Activated T-cell treated with anti-CD3 and anti-CD28 coated beads for 1 hour (primary cell): ENCODE measurements around the gene PAQR4.

ENCODE experiments used
- DNase-seq: peaks from one replicate; pipeline ENCODE4 v3.0.0-alpha.2; 2020; ENCODE audit warnings: low read depth

PAQR4 gene

DNA sequence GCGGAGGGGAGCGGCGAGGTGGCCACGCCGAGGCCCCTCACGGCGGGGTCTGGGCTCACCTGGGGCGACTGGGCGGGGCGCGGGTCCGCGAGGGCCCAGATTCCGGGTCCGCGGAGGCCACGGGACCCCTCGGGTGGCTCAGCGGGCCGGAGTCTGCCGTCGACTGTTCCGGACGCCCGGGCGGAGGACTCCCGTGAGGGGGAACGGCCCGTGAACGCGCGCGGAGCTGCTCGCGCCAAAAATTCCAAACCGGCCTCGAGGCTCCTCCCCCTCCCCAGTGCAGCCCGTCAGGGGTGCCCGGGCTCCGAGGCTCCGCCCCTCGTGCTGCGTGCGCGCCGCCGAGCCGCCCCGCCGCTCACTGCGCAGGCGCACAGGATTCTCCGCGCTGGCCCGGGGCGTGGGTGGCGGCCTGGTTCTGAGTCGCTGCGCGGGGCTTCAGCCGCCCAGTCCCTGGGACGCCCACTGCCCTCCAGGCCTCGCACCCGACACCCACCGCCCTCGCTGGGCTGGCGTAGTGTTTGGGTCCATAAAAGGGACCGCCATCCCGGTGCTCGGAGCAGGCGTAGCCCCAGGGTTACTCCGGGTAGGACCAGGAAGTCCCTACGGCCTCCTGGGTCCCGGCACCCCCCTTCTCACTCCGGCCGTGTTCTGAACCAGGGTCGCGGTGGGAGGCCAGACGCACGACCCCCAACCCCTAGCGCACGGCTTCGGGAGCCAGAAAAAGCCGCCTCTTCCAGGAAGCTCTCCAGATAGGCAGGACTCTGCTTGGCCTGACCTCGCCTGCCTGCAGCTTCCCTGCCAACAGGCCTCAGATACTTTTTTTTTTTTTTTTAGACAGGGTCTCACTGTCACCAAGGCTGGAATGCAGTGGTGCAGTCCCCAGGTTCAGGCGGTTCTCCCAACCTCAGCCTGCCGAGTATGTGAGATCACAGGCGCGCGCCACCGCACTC lies 11.4 kb downstream of the PAQR4 start, which contains the start of gene PKMYT1:
Gene PKMYT1, minus strand, starts transcription at position 220 of the 950 bp plus-strand sequence. CDS start 789 bp downstream, outside the sequence.
- peak; percentile 93 for DNase-seq

DNA sequence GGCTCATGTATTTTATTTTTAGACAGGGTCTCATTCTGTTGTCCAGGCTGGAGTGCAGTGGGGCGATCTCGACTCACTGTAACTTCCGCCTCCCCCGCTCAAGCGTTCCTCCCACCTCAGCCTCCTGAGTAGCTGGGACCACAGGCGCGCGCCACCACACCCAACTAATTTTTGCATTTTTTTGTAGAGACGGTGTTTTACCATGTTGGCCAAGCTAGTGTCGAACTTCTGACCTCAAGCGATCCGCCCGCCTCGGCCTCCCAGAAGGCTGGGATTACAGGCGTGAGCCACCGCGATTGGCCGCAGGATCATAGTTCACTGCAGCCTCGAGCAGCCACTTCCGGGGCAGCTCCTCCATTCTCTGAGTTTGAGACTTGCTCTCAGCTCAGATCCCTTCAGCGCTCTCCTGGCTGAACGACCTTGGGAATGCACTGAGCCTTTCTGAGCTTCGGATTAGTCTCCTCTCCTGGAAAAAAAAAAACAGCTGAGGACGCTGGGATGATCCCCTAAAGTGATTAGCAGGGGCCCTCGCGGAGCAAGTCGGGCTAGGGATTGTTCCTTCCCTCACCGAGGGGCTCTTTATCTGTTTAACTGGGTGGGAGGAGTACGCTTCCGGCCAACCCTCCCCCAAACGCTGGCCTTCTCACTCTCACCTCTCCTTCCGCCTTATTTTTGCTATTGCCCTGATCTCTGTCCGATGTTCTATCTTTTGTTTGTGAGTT lies 12.2 kb downstream of the PAQR4 start:
- no peak for DNase-seq

DNA sequence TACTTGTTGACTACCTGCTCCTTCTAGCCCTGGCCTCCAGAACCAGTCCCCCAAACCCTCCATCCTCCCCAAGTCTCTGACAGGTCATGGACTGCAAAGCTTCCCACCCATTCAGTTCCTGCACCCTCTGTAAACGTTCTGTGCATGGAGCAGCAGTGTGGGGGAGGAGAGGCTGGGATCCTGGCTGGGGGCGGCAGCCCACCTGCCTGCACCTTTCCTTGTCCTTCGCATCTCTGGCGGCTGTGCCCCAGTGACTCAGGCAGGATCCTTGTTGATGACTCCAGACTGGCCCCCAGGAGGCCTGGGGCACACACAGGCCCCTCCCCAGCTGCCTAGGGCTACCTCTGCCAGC lies 12.7 kb downstream of the PAQR4 start:
- DNase-seq, result no peak

DNA sequence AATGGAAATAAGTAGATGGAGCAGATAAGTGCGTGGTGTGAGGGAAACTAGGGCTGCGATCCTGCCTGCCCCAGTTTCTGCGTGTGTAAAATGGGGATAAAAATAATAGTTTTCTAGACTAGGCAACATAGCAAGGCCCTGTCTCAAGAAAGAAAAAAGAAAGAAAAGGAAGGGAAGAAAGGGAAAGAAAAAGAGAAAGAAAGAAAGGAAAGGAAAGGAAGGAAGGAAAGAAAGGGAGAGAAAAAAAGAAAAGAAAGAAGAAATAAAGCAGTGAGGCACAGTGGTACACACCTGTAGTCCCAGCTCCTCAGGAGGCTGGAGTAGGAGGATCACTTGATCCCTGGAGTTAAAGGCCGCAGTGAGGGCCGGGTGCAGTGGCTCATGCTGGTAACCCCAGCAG lies 13.3 kb downstream of the PAQR4 start:
- no peak for DNase-seq

DNA sequence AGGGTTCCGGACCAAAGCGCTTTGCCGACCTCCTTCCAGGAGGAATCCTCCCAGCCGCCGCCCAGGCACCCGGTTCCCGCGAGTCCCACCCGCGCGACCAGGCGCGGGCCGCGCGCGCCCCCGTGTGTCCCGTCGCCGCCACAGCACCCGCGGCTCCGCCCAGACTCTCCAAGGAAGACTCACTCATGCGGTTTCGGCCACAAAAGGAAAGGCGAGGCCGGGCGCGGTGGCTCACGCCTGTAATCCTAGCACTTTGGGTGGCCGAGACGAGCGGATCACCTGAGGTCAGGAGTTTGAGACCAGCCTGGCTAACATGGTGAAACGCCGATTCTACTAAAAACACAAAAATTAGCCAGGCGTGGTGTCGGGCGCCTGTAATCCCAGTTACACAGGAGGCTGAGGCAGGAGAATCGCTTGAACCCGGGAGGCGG lies 14.6 kb downstream of the PAQR4 start:
- DNase-seq, result peak; percentile 50

DNA sequence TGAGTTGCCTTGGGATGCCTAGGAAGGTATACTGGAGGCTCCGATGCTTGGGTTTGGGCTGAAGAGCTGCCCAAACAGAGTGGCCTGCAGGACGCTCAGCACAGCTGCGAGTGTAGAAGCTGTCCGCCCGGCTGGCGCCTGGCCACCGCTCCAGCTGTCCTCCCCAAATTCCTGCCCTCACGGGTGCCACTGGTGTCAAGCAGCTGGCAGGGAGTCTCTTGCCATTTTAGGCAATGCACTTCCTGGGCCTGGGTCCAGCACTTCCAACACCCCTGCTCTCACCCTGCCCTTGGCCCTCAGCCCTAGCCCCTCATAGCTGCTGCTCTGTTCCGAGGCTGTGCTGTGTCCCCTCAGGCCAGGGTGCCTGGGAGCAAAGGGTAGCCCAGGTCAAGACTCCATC lies 16.3 kb downstream of the PAQR4 start:
- DNase-seq, result no peak

DNA sequence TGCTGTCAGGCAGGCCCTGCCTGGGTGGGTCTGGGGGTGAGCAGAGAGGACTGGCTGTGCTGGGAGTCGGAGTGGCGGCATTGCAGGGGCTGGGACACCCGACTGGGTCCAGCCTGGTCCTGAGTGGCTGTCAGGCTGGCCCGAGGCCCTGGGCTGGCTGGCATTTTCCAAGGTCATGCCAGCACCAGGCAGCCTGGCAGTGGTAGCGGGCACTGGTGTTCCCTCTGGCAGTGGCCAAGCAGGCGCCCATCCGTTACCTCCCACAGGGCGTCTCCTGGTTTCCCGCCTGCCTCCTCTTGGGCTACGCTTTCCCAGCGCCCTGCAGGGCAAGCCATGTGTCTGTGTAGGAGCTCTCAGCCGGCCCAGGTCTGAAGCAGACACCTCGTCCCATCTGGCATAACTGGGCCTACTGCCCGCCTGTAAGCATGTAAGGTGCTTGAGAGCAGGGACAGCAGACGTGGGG lies 16.8 kb downstream of the PAQR4 start:
- DNase-seq, result no peak

DNA sequence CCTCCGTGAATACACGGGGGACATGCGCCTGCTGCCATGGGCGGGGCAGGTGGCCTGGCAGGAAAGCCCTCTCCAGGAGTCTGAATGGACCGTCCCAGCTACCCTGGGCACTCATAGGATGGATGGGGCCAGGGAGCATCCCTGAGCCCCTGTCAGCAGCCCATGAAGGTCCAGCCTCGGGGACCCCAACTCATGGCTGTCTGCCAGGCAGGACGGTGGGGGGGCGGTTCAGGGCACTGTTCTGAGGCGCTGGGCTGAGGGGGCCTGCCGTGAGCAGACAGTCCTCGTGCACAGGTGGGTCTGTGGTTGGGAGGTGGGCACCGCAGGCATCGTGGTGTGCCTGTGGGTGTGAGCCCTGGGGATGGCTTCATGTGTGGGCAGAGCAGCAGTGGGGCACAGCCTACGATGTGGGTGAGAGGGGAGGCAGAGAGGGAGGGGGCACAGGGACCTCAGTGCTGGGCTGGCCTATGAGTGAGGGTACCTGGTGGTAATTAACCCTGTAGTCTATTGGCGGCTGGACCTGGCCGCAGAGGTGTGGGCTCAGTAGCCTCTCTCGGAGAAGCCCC lies 17.6 kb downstream of the PAQR4 start:
- no peak for DNase-seq

DNA sequence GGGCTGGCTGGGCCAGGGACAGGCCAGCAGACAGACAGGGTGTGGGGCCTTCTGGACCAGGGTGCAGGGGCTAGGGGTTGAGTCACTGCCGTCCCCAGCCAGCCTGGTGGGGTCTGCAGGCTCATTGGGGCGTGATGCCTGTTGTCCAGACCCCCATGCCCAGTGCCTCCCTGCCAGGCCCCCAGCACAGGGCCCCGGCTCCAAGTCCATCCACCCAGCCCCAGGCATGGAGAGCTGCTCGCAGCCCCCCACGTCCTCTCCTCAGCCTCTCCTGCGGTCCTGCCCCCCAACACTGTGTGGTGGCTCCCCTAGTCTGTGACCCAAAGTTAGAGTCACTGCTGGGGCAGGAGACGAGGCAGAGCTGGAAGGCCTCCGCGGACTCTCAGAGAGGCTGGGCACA lies 18.1 kb downstream of the PAQR4 start:
- DNase-seq, result no peak

DNA sequence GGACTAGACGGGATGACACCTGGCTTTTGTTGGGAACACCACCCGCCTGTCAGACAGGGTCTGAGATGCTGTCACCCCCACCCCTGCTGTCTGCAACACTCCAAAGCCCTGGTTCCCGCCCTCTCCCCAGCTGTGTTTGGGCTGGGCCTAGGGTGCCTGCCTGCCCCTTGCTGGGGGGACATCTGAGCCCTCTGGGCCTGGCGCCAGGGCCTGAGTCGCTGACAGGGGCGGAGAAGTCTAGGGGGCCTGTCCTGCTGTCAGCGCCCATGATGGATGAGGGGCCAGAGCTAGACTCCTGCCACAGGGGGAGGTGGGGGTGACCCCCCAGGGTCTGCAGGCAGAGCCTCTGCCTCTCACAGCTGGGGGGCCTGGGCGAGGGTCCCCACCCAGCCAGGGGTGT lies 18.7 kb downstream of the PAQR4 start:
- no peak for DNase-seq

DNA sequence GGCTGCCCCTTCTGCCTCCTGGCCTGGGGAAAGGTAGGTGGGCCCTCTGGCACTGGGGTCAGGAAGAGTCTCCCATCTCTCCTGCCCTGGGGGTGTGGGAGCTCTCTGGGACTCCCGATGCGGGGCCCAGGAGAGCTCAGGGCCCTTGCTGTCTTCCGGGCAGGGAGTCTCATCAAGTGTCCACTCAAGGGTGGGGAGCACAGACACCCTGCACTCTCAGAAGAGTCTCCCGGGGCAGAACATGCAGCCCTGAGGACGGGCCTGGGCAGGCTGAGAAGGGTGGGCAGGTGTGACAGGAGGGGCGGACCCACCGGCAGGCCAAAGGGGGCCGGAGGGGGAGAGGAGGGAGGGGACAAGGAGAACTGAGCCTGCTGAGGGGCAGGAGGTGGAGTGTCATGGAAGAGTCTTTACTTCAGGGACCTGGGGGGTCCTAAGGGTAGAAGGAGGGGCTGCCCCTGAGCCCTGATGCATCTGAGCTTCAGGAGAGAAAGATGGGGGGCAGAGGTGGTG lies 19.5 kb downstream of the PAQR4 start:
- no peak for DNase-seq

DNA sequence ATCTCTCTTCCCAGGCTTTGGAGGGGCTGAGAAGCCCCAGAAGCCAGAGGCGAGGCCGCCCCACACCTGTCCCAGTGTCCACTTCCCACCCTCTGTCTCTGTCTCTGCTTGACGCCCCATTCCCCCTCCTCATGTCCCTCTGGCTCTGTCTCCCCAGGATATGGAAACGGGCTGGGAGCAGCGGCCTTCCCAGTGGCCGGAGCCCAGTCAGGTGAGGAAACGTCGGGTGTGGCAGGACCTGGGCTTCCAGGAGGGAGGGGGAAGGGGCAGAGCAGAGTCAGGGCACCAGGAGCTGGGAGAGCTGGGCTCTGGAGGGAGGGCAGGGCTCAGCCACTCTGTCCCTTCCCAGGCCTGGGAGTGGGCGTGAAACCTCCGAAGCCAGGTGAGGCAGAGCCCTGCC lies 21.7 kb downstream of the PAQR4 start:
- no peak for DNase-seq

DNA sequence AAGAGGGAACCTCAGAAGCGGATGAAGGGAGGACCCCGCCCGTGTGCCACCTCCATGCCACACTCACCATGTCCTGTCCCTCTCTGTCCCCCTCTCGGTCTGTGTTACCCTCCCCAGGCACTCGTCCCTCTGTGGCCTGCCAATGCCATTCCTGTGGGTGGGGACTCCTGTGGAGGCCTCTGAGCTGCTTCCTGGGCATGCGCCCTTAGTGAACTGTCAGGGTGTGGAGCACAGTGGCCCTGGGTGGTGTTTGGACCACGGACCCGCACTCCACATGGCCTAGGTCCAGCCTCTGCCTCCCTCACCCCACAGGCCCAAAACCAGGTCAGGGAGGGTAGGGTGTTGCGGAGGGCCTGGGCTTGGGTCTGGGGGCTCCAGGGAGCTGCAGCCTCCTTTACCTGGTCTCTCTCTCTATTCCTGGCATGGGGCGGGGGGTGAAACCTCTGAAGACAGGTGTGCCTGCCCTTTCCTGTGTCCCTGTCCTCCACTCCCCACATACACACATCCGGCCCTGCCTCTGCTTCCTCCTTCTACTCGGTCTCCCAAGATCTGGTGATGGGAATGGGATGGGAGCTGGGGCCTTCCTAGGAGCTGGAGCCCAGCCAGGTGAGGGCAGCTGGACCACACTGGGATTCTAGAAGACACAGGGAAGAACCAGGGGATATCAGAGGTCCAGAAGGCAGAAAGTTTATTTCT lies 22.6 kb downstream of the PAQR4 start:
- no peak for DNase-seq

DNA sequence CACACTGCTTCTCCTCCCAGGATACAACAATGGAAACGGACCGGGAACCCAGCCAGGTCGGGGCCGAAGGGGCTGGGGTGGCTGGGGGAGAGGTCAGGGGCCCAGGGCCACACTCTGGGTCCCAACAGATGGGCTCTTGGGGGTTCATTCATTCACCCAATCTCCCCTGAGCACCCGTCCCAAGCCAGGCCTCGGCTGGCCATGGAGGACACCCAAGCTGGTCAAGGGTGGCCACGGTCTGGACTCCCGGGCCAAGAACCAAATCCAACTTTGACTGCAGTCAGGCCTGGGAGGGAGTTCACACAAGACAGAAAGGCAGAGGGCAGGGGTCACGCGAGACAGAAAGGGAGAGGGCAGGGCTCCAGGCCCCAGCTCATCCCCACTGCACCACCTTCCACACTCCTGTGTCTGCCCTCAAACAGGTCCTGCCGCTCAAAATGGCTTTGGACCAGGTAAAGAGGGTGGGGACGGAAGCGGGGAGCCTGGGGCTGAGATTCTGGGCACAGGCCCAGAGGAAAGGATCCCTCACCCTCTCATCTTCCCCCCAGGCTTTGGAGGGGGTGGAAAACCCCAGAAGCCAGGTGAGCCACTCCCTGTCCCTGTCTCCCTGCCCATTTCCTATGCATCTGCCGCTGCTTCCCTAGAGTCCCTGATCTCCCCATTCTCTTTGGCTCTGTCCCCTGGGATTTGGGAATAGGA lies 23.4 kb downstream of the PAQR4 start:
- DNase-seq, result no peak

DNA sequence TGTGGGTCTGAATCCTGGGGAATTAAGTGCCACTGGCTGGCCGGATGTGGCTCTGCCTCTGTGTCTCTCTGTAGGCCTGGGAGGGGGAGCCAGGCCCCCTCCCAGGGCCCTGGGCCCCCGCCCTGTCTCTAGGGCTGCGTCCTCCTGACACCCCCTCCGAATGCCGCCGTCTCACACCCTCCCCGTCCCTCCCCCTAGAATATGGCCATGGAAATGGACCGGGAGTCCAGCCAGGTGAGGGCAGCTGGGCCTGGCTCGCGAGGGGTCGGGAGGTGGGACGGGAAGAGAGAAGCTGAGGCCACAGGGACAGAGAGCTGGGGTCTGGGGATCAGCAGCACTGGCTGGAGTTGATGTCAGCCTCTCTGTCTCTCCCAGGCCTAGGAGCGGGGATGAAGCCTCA lies 27.1 kb downstream of the PAQR4 start:
- DNase-seq, result no peak

DNA sequence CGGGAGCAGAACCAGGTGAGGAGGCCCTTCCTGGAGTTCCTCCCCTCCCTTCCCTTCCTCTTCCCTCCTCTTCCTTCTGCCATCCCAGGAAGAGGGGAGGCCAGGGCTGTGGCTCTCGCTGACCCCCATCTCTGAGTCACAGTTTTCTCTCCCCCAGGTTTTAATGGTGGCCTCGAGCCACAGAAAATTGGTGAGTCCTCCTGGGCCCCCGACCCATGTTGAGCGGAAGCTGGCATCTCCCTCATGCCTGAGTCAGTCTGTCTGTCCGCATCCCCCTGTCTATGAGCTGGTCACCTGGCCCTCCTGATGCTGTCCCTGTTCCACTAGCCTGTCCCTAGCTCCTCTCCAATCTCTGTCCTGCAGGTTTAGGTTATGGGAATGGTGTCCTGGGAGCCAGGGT lies 30.8 kb downstream of the PAQR4 start:
- no peak for DNase-seq

DNA sequence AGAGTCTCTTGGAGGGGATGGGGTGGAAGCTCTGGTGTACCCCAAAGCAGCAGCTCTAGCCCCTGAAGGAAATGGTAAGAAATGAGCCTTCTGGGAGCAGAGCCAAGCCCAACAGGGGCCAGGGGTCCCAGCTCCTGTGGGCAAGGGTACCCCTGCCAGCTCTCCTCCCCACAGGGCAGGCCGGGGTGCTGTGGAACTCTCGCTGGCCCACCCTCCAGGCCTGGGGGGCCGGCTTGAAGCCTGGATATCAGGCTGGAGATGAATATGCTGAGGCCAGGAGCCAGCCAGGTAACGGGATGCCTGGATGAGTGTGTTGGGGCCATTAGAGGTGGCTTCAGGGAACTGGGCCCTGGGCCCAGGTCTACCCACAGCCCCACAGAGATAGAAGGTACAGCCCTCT lies 31.4 kb downstream of the PAQR4 start:
- no peak for DNase-seq

DNA sequence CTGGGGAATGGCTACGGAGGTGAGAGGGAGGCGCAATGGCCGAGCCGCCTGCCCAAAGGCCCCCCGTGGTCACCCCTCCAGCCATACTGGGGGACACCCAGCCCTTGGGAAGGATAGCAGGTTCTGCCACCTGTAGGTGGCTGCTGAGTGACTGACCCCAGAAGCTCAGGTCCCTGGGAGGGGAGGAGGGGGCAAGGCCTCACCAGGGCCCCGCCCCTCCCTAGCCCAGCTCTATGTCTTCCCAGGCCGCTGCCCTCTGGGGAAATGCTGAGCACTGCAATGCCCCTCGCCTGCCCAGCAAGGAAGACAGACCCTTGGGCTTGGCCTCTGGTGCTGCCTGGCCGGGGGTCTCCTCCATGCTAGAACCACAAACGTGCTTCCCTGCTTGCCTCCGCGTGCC lies 32.2 kb downstream of the PAQR4 start:
- DNase-seq, result no peak

DNA sequence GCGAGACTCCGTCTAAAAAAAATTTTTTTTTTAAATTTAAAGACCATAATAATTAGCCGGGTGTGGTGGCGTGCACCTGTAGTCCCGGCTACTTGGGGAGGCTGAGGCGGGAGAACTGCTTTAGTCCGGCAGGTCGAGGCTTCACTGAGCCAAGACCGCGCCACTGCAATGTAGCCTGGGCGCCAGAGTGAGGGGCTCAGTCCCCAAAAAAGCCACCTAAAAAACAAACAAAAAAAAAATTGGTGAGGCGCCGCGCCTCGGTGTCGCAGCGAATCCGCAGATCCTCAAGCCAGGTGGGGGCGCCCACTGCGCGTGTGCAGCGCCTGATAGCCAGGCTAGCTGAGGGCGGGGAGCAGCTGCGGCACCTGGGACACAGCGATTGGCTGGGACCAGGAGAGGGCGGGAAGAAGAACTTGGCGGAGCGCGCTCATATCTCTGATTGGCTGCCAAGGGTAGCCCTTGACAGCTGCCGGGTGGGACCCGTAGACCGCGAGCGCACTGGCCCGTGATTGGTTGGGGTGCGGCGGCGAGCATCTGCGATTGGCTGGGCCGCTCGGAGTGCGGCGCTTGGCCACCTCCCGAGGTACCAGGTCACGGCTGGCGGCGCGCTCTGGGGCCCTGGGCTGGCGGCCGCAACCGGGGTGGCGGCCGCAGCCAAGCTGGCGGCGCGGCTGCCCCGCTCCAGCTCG lies 34.6 kb downstream of the PAQR4 start:
- peak; percentile 87 for DNase-seq

DNA sequence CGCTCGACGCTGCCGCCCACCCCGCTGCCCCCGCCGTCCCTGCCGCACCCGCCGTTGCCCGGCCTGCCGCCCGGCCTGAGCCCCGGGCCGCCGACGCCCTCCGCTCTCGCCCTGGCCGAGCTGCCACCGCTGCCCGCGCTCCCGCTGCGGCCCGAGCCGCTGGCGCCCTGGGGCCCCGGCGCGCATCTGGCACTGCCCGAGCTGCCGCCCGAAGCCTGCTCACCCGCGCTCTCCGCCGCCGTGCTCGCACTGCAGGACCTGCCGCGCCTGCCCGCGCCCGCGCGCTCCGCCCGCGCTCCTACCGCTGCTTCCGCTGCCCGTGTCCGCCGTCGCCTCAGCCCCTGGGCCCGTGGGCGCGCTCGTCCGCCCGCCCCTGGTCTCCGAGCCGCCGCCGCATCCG lies 35.2 kb downstream of the PAQR4 start:
- no peak for DNase-seq

DNA sequence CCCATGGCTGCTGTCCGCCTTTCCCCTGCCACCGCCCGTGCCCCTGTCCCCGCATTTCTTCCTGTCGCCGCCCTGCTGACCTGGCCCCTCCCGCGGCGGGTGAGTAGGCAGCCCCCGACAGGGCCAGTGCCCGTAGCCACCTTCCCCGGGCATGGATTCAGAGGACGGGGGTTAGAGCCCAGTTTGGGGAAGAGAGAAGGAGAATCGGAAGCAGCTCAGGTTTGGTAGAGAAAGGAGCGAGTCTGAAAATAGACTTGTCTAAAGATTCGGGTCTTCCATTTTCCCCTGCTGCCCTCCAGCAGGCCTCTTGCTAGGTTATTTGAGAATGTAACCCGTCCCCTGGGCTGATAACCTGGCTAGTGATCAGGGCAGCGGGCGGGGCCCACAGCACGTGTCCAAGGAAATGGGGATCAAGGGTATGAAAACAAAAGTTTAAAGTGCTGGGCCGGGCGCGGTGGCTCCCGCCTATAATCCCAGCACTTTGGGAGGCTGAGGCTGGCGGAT lies 35.7 kb downstream of the PAQR4 start:
- DNase-seq, result no peak
